CD8-positive, alpha-beta memory T cell (primary cell): Measurements from ENCODE around the gene TRIM59. TPM values are rescaled to one million over a fixed set of nuclear protein-coding genes. Genes with fewer than 3 reads are reported as not detected.

ENCODE experiments used
- CTCF ChIA-PET: fragments of 350-600 bp; sonication (Branson Sonifier 250); formaldehyde crosslinking; loops from one replicate; lab custom pipeline; 2021; ENCODE audit warnings: antibody characterized with exemption; lab: Charles Lee
- POLR2A ChIA-PET: fragments of 350-600 bp; sonication (Branson Sonifier 250); formaldehyde crosslinking; loops from one replicate; lab custom pipeline; 2021; ENCODE audit warnings: antibody characterized with exemption; lab: Charles Lee
- DNase-seq, 5 donors: peaks; one replicate each; pipeline versions ENCODE4 v3.0.0 to v3.0.0-alpha.2; 2020 to 2022; ENCODE audit warnings: mixed read lengths in 1 of 5
- H3K27ac ChIP-seq: one replicate; pipeline ENCODE4 v1.7.0; 2013; ENCODE audit warnings: low read depth, mild to moderate bottlenecking, low read length, moderate library complexity
- H3K27me3 ChIP-seq: 2 replicates; pipeline ENCODE4 v1.7.0; 2013; ENCODE audit warnings: low read length, mild to moderate bottlenecking; ENCODE audit not compliant: insufficient read depth, poor library complexity, severe bottlenecking
- H3K36me3 ChIP-seq: 2 replicates; pipeline ENCODE4 v1.7.0; 2013; ENCODE audit warnings: mild to moderate bottlenecking, low read length, moderate library complexity; ENCODE audit not compliant: insufficient read depth
- H3K4me1 ChIP-seq: 2 replicates; pipeline ENCODE4 v1.7.0; 2013; ENCODE audit warnings: mild to moderate bottlenecking, low read length, moderate library complexity; ENCODE audit not compliant: insufficient read depth
- H3K4me3 ChIP-seq: 2 replicates; pipeline ENCODE4 v1.7.0; 2013; ENCODE audit warnings: mild to moderate bottlenecking, low read length
- H3K9me3 ChIP-seq: 2 replicates; pipeline ENCODE4 v1.7.0; 2013; ENCODE audit warnings: mild to moderate bottlenecking, low read length
- H3K27ac Mint-ChIP-seq, 8 donors: one replicate each; pipeline ENCODE4 v1.8.0; 2020 to 2021; ENCODE audit warnings: mixed read lengths in 8 of 8, mild to moderate bottlenecking in 6 of 8, inconsistent platforms in 3 of 8, moderate library complexity in 3 of 8
- H3K27me3 Mint-ChIP-seq, 2 donors: one replicate each; pipeline ENCODE4 v1.8.0; 2020 to 2021; ENCODE audit warnings: mixed read lengths in 2 of 2, mild to moderate bottlenecking in 1 of 2, moderate library complexity in 1 of 2
- H3K36me3 Mint-ChIP-seq, 3 donors: one replicate each; pipeline ENCODE4 v1.8.0; 2020 to 2021; ENCODE audit warnings: mixed read lengths in 3 of 3, inconsistent platforms in 1 of 3, mild to moderate bottlenecking in 1 of 3
- H3K4me1 Mint-ChIP-seq, 3 donors: one replicate each; pipeline ENCODE4 v1.8.0; 2020 to 2021; ENCODE audit warnings: mixed read lengths in 3 of 3, inconsistent platforms in 1 of 3, mild to moderate bottlenecking in 1 of 3
- H3K4me3 Mint-ChIP-seq, 7 donors: one replicate each; pipeline ENCODE4 v1.8.0; 2020 to 2021; ENCODE audit warnings: mixed read lengths in 7 of 7, mild to moderate bottlenecking in 6 of 7, moderate library complexity in 4 of 7, inconsistent platforms in 2 of 7
- H3K9me3 Mint-ChIP-seq, 5 donors: one replicate each; pipeline ENCODE4 v1.8.0; 2020 to 2022; ENCODE audit warnings: mixed read lengths in 5 of 5, mild to moderate bottlenecking in 3 of 5, moderate library complexity in 2 of 5, inconsistent platforms in 1 of 5
- polyA plus RNA-seq: library from polyadenylated mRNA; unstranded; fragments of 300-500 nt; fragmentation: Illumina TruSeq; gene quantifications from one replicate; pipeline ENCODE4 v1.2.3, GENCODE V29; 2021
- total RNA-seq, 2 experiments: library from RNA; stranded (reverse); gene quantifications; one replicate each; pipeline ENCODE4 v1.2.3, GENCODE V29; 2021

The TRIM59 gene
- total and polyA plus RNA-seq, 3 experiments from 2014 or later, result 25.1 to 31.4 (median 30.7) TPM

GRCh38 chr3:160478338-160478737 is 28.8 kb upstream of the TRIM59 start:
- H3K9me3 Mint-ChIP-seq, result peaks cover 0 to 2% (median 0%) of the 10 kb centered on the region in 5 donors
- H3K36me3 Mint-ChIP-seq, result no peaks in the 10 kb centered on the region
- H3K4me3 Mint-ChIP-seq, result no peak overlapping the region
- ChIA-PET CTCF (no interaction called here), POLR2A (no interaction called here)
- Histone ChIP-seq H3K4me3 (no peak overlapping the region), H3K4me1 (no peaks in the 10 kb centered on the region), H3K9me3 (no peaks in the 10 kb centered on the region), H3K27me3 (peaks cover 5% of the 10 kb centered on the region), H3K27ac (no peak overlapping the region), H3K36me3 (no peaks in the 10 kb centered on the region)
- no peak overlapping the region for H3K27ac Mint-ChIP-seq
- H3K27me3 Mint-ChIP-seq, result peaks cover 9 to 29% of the 10 kb centered on the region in 2 donors
- no peak for DNase-seq
- H3K4me1 Mint-ChIP-seq, result no peaks in the 10 kb centered on the region

DNA sequence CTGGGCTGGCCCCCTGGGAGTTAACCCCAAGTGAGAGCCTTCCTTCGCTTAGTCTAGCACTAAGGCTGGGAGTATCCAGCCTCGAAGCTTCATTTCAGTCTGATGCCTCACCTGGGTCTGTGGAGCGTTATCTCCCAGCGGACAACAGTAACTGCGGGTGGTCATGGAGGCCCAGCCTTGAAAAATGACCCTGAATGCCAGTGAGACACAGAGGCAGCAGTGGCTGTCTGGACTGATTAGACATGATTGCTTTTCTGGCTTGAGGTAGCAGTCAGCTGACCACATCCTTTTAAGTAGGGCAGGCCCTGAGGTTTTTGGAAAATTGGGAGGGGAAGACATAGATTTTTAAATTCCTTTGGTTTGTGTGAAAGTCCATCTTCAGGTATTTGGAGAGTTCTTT is 28.2 kb upstream of the TRIM59 start:
- no peak overlapping the region for H3K4me3 Mint-ChIP-seq
- ChIA-PET POLR2A (no interaction called here), CTCF (no interaction called here)
- Histone ChIP-seq H3K27me3 (peaks cover 5% of the 10 kb centered on the region), H3K4me1 (no peaks in the 10 kb centered on the region), H3K9me3 (no peaks in the 10 kb centered on the region), H3K27ac (no peak overlapping the region), H3K36me3 (no peaks in the 10 kb centered on the region), H3K4me3 (no peak overlapping the region)
- DNase-seq, result no peak
- no peaks in the 10 kb centered on the region for H3K4me1 Mint-ChIP-seq
- peaks cover 0 to 2% (median 0%) of the 10 kb centered on the region in 5 donors for H3K9me3 Mint-ChIP-seq
- H3K36me3 Mint-ChIP-seq, result no peaks in the 10 kb centered on the region
- H3K27me3 Mint-ChIP-seq, result peaks cover 9 to 25% of the 10 kb centered on the region in 2 donors
- H3K27ac Mint-ChIP-seq, result no peak overlapping the region

DNA sequence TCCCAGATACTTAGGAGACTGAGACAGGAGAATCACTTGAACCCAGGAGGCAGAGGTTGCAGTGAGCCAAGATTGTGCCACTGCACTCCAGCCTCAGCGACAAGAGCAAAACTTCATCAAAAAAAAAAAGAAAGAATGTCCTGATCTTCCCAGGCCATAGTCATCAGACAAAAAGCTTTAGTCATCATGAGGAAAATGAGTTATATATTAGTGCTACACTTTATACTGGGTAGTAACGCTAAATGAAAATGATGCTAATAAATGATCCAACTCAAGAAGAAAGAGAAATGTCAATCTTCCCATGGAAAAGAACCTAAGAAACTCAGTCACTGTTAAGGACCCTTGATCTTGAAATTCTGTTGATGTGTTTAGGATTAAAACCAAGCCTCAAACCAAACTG is 26.3 kb upstream of the TRIM59 start:
- peaks cover 0 to 3% (median 0%) of the 10 kb centered on the region in 3 donors for H3K36me3 Mint-ChIP-seq
- Histone ChIP-seq H3K9me3 (no peaks in the 10 kb centered on the region), H3K27ac (no peak overlapping the region), H3K27me3 (peaks cover 5% of the 10 kb centered on the region), H3K36me3 (no peaks in the 10 kb centered on the region), H3K4me1 (no peaks in the 10 kb centered on the region), H3K4me3 (no peak overlapping the region)
- POLR2A ChIA-PET, result no interaction called here
- DNase-seq, result no peak
- H3K27me3 Mint-ChIP-seq, result peaks cover 11 to 22% of the 10 kb centered on the region in 2 donors
- CTCF ChIA-PET, result no interaction called here
- no peaks in the 10 kb centered on the region for H3K4me1 Mint-ChIP-seq
- peaks cover 0 to 8% (median 7%) of the 10 kb centered on the region in 5 donors for H3K9me3 Mint-ChIP-seq
- H3K4me3 Mint-ChIP-seq, result no peak overlapping the region
- no peak overlapping the region for H3K27ac Mint-ChIP-seq

GRCh38 chr3:160475153-160475552 is 25.6 kb upstream of the TRIM59 start:
- H3K9me3 Mint-ChIP-seq, result peaks cover 0 to 13% (median 11%) of the 10 kb centered on the region in 5 donors
- no peak overlapping the region for H3K27ac ChIP-seq
- no peak overlapping the region for H3K27ac Mint-ChIP-seq
- H3K36me3 Mint-ChIP-seq, result peaks cover 0 to 3% (median 0%) of the 10 kb centered on the region in 3 donors
- H3K4me3 ChIP-seq, result no peak overlapping the region
- no peaks in the 10 kb centered on the region for H3K36me3 ChIP-seq
- H3K27me3 ChIP-seq, result peaks cover 5% of the 10 kb centered on the region
- H3K27me3 Mint-ChIP-seq, result peaks cover 10 to 20% of the 10 kb centered on the region in 2 donors
- DNase-seq, result no peak
- CTCF ChIA-PET, result no interaction called here
- no peak overlapping the region for H3K4me3 Mint-ChIP-seq
- POLR2A ChIA-PET, result no interaction called here
- H3K4me1 ChIP-seq, result no peaks in the 10 kb centered on the region
- no peaks in the 10 kb centered on the region for H3K4me1 Mint-ChIP-seq
- H3K9me3 ChIP-seq, result no peaks in the 10 kb centered on the region

GRCh38 chr3:160474416-160474838 is 24.8 kb upstream of the TRIM59 start:
- ChIA-PET POLR2A (no interaction called here), CTCF (no interaction called here)
- peaks cover 13 to 25% of the 10 kb centered on the region in 2 donors for H3K27me3 Mint-ChIP-seq
- Histone ChIP-seq H3K27ac (no peak overlapping the region), H3K4me3 (no peak overlapping the region), H3K9me3 (no peaks in the 10 kb centered on the region), H3K4me1 (no peaks in the 10 kb centered on the region), H3K36me3 (no peaks in the 10 kb centered on the region), H3K27me3 (peaks cover 5% of the 10 kb centered on the region)
- no peak overlapping the region for H3K27ac Mint-ChIP-seq
- DNase-seq, result no peak
- H3K36me3 Mint-ChIP-seq, result peaks cover 0 to 9% (median 3%) of the 10 kb centered on the region in 3 donors
- peaks cover 3 to 20% (median 17%) of the 10 kb centered on the region in 5 donors for H3K9me3 Mint-ChIP-seq
- H3K4me1 Mint-ChIP-seq, result no peaks in the 10 kb centered on the region
- no peak overlapping the region for H3K4me3 Mint-ChIP-seq

DNA sequence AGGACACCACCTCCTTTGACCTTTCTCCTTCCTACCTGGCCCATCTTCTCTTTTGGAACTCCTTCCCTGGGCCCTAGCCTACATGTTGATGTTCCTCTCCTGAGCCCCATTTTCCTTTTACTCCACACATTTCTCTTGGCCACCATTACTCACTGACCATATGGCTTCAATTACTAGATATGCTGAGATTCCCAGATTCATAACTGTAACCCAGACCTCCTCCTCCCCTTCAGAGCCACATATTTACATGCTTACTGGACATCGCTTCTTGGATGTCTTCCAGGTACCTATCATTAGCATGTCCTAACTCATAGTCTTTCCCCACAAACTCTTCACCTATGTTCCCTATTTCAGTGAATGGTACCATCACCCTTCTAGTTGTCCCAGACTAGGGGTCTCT is 24.4 kb upstream of the TRIM59 start:
- Histone ChIP-seq H3K36me3 (no peaks in the 10 kb centered on the region), H3K27ac (no peak overlapping the region), H3K4me3 (no peak overlapping the region), H3K4me1 (no peaks in the 10 kb centered on the region), H3K9me3 (no peaks in the 10 kb centered on the region), H3K27me3 (peaks cover 5% of the 10 kb centered on the region)
- CTCF ChIA-PET, result no interaction called here
- no peak for DNase-seq
- Mint-ChIP-seq H3K4me3 (no peak overlapping the region), H3K27ac (no peak overlapping the region), H3K9me3 (peaks cover 3 to 21% (median 18%) of the 10 kb centered on the region in 5 donors), H3K4me1 (no peaks in the 10 kb centered on the region), H3K36me3 (peaks cover 0 to 13% (median 3%) of the 10 kb centered on the region in 3 donors), H3K27me3 (peaks cover 14 to 24% of the 10 kb centered on the region in 2 donors)
- POLR2A ChIA-PET, result no interaction called here

DNA sequence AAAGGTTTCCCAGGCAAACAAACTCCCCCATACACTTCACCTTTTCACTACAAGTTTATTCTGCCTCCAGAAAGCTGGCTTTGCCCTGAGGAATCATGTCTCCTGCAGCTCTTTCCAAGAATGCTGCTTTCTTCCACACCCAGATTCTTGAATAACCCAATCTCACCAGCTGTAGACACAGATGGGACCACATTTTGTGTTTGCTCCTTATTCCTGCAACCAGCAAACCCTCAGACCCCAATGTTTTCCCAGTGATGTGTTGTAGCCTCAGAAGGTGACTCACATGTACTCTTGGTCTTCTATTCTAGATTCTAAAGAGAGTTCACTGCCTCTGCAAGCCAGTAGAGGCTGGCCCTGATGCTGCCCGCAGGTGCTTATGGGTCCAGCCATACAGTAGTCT is 23.6 kb upstream of the TRIM59 start:
- no peak for DNase-seq
- Mint-ChIP-seq H3K9me3 (peaks cover 3 to 21% (median 18%) of the 10 kb centered on the region in 5 donors), H3K36me3 (peaks cover 0 to 16% (median 3%) of the 10 kb centered on the region in 3 donors), H3K27ac (no peak overlapping the region), H3K4me1 (no peaks in the 10 kb centered on the region), H3K4me3 (no peak overlapping the region), H3K27me3 (peaks cover 17 to 26% of the 10 kb centered on the region in 2 donors)
- POLR2A ChIA-PET, result no interaction called here
- H3K9me3 ChIP-seq, result no peaks in the 10 kb centered on the region
- CTCF ChIA-PET, result no interaction called here
- no peaks in the 10 kb centered on the region for H3K4me1 ChIP-seq
- no peaks in the 10 kb centered on the region for H3K36me3 ChIP-seq
- no peak overlapping the region for H3K4me3 ChIP-seq
- H3K27me3 ChIP-seq, result peaks cover 5% of the 10 kb centered on the region
- H3K27ac ChIP-seq, result no peak overlapping the region

DNA sequence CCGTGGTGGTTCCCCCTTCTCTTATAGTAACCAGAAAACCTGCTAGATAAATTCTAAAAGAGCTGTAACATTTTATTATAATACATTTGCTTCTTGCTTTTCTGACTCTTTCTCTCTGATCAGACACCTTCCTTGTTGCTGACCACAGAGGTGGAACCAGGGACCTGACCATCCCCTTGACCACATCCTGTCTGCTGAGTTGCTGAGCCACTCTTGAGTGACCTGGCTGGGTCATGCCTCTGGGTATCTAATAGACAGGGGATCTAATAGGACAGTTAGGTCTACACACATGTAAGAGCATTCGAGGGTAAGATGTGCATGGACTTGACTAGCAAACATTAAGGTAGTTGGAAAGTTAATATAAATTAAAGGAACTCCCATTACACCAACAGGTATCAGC is 22.8 kb upstream of the TRIM59 start:
- Histone ChIP-seq H3K36me3 (no peaks in the 10 kb centered on the region), H3K4me3 (no peak overlapping the region), H3K4me1 (no peaks in the 10 kb centered on the region), H3K27me3 (peaks cover 5% of the 10 kb centered on the region), H3K9me3 (no peaks in the 10 kb centered on the region), H3K27ac (no peak overlapping the region)
- peaks cover 0 to 16% (median 3%) of the 10 kb centered on the region in 3 donors for H3K36me3 Mint-ChIP-seq
- no peak overlapping the region for H3K4me3 Mint-ChIP-seq
- peaks cover 3 to 21% (median 18%) of the 10 kb centered on the region in 5 donors for H3K9me3 Mint-ChIP-seq
- peaks cover 14 to 21% of the 10 kb centered on the region in 2 donors for H3K27me3 Mint-ChIP-seq
- CTCF ChIA-PET, result no interaction called here
- POLR2A ChIA-PET, result no interaction called here
- H3K27ac Mint-ChIP-seq, result no peak overlapping the region
- DNase-seq, result no peak
- H3K4me1 Mint-ChIP-seq, result no peaks in the 10 kb centered on the region
